DOHH2 (cell line): ENCODE data around the gene TBC1D25.

ENCODE experiments used
- CTCF ChIP-seq: fragments of 200-600 bp; sonication (generic); IDR thresholded peaks from one replicate; pipeline ENCODE4 v1.5.1; 2014; ENCODE audit warnings: antibody characterized with exemption, mild to moderate bottlenecking, low read depth, low read length; ENCODE audit not compliant: poor library complexity, severe bottlenecking
- EZH2phosphoT487 ChIP-seq: fragments of 200-600 bp; sonication (generic); IDR thresholded peaks from 2 replicates; pipeline ENCODE4 v1.6.1; 2017; ENCODE audit warnings: borderline replicate concordance, mild to moderate bottlenecking, antibody characterized with exemption, low read length, moderate library complexity, mixed read lengths

DNA sequence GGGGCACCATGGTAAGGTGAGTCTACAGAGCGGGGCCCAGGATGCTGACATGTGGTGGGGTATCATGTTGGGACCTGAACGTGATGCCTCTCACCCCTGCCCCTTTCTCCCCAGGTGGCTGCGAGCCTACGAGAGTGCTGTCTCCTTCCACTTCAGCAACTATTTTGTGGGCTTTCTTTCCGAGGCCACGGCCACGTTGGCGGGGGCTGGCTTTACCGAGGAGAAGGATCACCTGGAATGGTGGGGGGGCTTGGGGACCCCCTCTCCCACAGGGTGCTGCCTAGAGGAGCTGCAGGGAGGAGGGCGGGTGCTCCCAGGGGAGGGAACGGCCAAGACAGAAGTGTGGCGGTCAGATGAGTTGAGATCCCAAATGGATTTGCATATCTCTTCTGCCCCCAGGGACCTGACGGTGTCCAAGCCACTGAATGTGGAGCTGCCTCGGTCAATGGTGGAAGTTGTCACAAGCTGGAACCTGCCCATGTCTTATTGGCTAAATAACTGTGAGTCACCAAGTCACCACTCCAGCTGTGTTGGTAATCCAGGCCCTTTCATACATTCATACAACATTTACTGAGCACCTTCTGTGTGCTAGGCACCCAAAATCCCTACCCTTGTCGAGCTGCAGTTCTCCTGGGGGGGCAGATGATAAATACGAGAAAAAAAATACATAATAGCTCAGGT lies 25.2 kb upstream of the TBC1D25 start:
- no peak for TF ChIP-seq EZH2phosphoT487
- no peak for TF ChIP-seq CTCF
